Activated CD4-positive, CD25-positive, alpha-beta regulatory T cell treated with anti-CD3 and anti-CD28 coated beads, Interleukin-2, amount 50 U/mL, for 72 hours (primary cell): ENCODE data around the gene SQOR.

Experiments
- DNase-seq: peaks from one replicate; pipeline ENCODE4 v3.0.0; 2021

The SQOR gene

GRCh38 chr15:45664451-45664850, 29.6 kb downstream of the SQOR start:
- no peak for DNase-seq

- DNase-seq = no peak
These were observed 30.4 kb downstream of the SQOR start for GRCh38 chr15:45665261-45665660.

- DNase-seq = no peak
These were observed 31.5 kb downstream of the SQOR start for GRCh38 chr15:45666119-45666875.

GRCh38 chr15:45667002-45667401, 32.2 kb downstream of the SQOR start:
- DNase-seq = no peak

GRCh38 chr15:45668386-45668785, 33.6 kb downstream of the SQOR start:
- no peak for DNase-seq

- no peak for DNase-seq
These were observed 34.6 kb downstream of the SQOR start for GRCh38 chr15:45669422-45669821.

- no peak for DNase-seq
These were observed 35.3 kb downstream of the SQOR start for GRCh38 chr15:45670091-45670490.

- no peak for DNase-seq
These were observed 35.7 kb downstream of the SQOR start for GRCh38 chr15:45670511-45670910.

- DNase-seq = no peak
These were observed 39.8 kb downstream of the SQOR start for GRCh38 chr15:45674677-45675076.

GRCh38 chr15:45677797-45678196, 43.0 kb downstream of the SQOR start:
- no peak for DNase-seq

- no peak for DNase-seq
These were observed 43.8 kb downstream of the SQOR start for GRCh38 chr15:45678459-45679178.

- DNase-seq = no peak
These were observed 49.7 kb downstream of the SQOR start for GRCh38 chr15:45684533-45684932.

GRCh38 chr15:45689616-45690015, 54.8 kb downstream of the SQOR start:
- DNase-seq = no peak

GRCh38 chr15:45690581-45691260, 55.9 kb downstream of the SQOR start:
- no peak for DNase-seq

- no peak for DNase-seq
These were observed 66.3 kb downstream of the SQOR start for GRCh38 chr15:45701108-45701507.

GRCh38 chr15:45702041-45702440, 67.2 kb downstream of the SQOR start:
- no peak for DNase-seq

- no peak for DNase-seq
These were observed 69.0 kb downstream of the SQOR start for GRCh38 chr15:45703670-45704328.

- DNase-seq = peak; percentile 31
These were observed 69.8 kb downstream of the SQOR start for GRCh38 chr15:45704329-45705249.

GRCh38 chr15:45705510-45706473, 71.0 kb downstream of the SQOR start:
- peak; percentile 74 for DNase-seq

GRCh38 chr15:45710657-45711056, 75.8 kb downstream of the SQOR start:
- no peak for DNase-seq
